H54 (cell line): Measurements from ENCODE around the gene MFSD6L.

Experiments
- DNase-seq: peaks from one replicate; pipeline ENCODE4 v3.0.0; 2011; ENCODE audit warnings: low spot score, mixed read lengths; ENCODE audit not compliant: insufficient read length
- FAIRE-seq: peaks from 3 replicates; lab custom pipeline; 2011; peaks lifted over from hg19 to GRCh38; lab: Jason Lieb, UNC
- POLR2A ChIP-seq: IDR thresholded peaks from 2 replicates; pipeline ENCODE4 v1.6.1; 2011; ENCODE audit warnings: low read depth, mild to moderate bottlenecking, low read length

Gene MFSD6L, protein sequence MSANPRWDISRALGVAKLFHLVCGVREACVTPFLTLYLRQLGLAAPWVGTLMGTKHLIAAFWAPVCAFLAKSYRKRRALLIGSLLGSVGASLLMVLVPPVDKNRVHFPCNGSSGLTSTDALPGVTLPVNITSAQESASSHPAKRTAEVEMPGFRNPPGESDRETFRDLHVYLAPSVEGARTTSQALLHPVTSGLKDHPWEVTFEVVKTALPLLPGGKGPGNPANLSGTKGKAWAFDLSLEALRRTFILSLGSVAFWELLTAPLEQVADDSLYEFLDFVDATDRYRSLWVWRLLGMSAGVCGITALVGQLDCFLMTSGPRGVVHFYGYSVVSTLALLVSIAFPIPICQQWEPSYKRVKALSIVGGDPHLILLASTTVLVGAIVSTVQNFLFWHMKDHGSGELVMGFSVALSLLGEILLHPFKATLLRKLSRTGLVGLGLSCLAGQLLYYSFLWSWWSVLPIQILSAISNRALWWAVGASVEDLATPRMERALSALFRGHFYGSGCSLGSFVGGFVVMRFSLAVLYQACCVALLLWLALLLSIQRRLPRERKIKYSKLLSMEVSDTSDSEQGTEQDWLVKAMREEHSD

DNA sequence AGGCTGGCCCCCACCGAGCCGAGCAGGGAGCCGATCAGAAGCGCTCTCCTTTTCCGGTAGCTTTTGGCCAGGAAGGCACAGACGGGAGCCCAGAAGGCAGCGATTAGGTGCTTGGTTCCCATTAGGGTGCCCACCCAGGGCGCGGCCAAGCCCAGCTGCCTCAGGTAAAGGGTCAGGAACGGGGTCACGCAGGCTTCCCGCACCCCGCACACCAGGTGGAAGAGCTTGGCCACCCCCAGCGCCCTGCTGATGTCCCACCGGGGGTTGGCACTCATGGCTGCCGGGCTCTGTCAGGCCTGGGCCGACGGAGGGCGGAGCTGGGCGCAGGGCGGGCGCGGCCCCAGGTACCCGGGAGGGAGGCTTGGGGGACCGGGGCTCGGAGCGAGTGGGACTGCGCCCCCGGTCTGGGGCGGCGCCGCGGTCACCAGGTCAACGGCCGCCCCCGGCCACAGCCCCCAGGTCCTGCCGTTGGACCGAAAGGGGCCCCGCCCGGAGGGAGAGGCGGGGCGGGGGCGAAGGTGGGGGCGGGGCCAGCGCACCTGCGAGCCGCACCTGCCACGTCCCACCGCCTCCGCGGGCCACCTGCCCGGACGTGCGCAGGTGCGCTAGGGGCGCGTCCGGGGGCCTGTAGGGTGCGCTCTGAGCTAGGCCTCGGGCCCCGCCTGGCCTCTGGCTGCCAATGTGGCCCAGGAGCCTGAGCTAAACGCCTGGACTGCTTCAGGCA lies at the start of gene MFSD6L:
Gene MFSD6L (minus strand): TSS at position 520 of the 724 bp plus-strand sequence. CDS start 245 bp downstream, at position 275.
- FAIRE-seq, result no peak
- TF ChIP-seq POLR2A, result no peak
- DNase-seq, result no peak

GRCh38 chr17:8847891-8848290 lies 48.7 kb upstream of the MFSD6L start:
- TF ChIP-seq POLR2A, result no peak
- DNase-seq (no peak), FAIRE-seq (no peak)

DNA sequence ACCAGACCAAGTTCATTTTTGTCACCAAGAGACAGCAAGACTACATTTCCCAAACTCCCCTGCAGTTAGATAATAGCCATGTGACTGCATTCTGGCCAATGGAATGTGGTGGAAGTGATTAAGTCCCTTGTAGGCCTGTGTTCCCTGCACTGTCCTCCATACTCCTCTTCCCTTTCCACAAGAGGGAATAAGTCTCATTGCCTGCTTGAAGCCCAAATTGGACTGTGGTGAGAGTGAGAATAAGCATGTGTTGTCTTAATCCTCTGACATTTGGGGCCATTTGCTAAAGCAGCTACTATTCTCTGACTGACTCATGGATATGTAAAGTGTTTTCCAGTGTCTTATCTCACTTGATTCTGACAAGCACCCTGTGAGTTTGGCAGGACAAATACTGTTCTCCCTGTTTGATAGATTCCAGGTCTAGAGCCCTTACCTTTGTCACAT lies 47.6 kb upstream of the MFSD6L start:
- no peak for TF ChIP-seq POLR2A
- no peak for FAIRE-seq
- peak; percentile 24 for DNase-seq

GRCh38 chr17:8844229-8845218 lies 45.4 kb upstream of the MFSD6L start:
- no peak for TF ChIP-seq POLR2A
- no peak for DNase-seq
- no peak for FAIRE-seq

- no peak for TF ChIP-seq POLR2A
- FAIRE-seq (no peak), DNase-seq (no peak)
Observed at GRCh38 chr17:8843344-8843743, 44.2 kb upstream of the MFSD6L start.

DNA sequence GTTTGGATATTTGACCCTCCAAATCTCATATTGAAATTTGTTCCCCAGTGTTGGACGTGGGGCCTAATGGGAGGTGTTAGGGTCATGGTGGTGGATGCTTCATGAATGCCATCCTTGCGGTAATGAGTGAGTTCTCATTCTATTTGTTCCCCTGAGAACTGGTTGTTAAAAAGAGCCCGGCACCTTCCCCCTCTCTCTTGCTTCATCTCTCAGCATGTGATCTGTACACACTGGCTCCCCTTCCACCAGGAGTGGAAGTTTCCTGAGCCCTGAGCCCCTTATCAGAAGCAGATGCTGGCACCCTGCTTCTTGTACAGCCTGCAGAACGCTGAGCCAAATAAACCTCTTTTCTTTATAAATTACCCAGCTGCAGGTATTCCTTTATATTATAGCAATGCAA lies 42.7 kb upstream of the MFSD6L start:
- no peak for DNase-seq
- TF ChIP-seq POLR2A, result no peak
- FAIRE-seq, result no peak

DNA sequence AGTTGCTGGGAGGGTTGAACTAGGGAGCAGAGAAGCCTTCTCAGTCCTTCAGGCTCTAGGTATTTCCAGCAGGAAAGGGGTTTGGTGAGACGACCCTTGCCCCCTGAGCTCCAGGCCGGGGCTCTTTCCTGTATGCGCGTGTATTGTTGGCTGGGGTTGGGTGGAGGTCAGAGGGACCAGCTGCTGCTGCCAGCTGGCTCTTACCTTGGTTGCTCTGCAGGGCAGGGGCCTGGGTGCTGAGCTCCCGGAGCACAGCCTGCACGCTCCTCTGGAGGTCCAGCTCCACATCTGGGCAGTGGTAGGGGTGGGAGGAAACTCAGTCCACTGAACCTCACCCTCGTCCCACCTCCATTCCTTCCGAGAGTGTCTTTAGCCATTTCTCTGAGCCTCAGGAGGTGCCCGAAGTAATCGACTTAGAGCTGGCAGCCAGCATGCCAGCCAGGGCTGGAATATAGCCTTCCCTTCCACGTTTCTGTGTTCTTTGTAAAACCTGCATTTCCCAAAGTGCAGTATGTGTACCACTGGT lies 40.3 kb upstream of the MFSD6L start:
- FAIRE-seq, result no peak
- DNase-seq, result no peak
- no peak for TF ChIP-seq POLR2A

DNA sequence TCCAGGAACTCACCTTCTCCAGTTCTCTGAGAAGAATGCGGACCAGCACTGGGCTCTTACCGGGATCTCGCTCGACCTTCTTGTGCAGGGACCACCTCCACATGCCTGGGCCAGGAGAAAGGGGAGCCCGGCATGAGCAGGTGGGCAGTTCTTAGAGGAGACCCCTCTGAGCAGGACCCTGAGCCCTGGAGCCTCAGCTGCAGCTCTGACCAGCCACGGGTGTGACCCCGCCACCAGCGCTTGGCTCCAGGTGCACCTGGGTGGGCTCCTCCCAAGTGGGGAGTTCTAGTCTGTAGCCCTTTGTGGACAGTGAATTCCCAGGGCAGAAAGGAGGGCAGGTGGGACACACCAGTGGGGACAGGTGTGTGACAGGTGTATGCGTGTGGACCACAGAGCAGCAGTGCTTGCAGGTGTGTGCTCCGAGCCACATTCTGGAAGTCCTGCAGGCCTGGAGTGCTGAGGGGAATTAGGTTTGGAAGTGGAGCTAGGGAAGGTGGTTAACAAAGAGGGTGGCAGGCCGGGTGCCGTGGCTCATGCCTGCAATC lies 39.5 kb upstream of the MFSD6L start:
- FAIRE-seq (no peak), DNase-seq (no peak)
- TF ChIP-seq POLR2A, result no peak

GRCh38 chr17:8837563-8838075 lies 38.5 kb upstream of the MFSD6L start:
- no peak for TF ChIP-seq POLR2A
- no peak for FAIRE-seq
- DNase-seq, result no peak

DNA sequence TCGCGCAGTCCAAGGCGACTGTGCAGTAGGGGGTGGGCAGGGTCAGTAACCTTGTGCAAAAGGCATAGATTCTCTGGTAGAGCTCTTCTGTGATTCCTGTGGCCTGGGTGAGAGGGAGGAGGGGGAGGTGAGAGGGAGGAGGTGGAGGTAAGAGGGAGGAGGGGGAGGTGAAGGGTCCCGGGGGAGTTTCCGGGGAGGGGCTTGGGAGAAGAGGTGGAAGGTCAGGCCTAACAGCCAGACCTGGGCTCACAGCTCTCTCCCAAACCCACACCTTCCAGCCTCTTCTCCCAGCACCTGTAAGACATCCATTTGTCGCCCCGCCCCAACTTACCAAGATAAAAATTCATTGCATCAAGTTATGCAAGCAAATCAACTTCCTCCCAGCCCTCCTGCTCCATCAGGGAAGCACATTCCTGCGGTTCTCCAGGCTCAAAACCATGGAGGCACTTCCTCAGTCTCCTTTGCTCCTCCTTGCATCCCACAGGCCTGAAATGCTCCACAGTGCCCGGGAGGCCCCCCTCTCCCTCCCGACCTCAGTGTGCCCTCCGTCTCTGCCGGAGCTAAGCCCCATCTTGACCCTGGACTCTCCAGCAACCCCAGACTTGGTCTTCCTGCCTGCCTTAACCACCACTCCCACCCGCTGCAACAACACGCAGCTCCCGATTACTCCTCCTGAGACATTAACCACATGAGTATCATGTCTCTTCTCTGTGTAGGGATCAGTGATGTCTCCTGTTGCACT lies 37.8 kb upstream of the MFSD6L start:
- FAIRE-seq (no peak), DNase-seq (no peak)
- TF ChIP-seq POLR2A, result no peak

GRCh38 chr17:8835631-8836364 lies 36.6 kb upstream of the MFSD6L start:
- no peak for TF ChIP-seq POLR2A
- FAIRE-seq, result no peak

More at GRCh38 chr17:8835631-8836364, 36.6 kb upstream of the MFSD6L start:
- DNase-seq, result no peak
